SKM-1 treated with dmso at 0.1 percent for 144 hours (cell line): Measurements from ENCODE around the gene SLC29A2.
"Not testable (repeated sequence)": the region's sequence is repeated elsewhere in the genome, so short reads cannot be mapped to it uniquely, and the experiment has no call there.

Source experiments
- DNase-seq: peaks from one replicate; lab custom pipeline; 2025; ENCODE audit not compliant: unreplicated experiment; lab: John Stamatoyannopoulos, UW

SLC29A2 gene

GRCh38 chr11:66350560-66351235, 20.9 kb downstream of the SLC29A2 start:
- DNase-seq = not testable (repeated sequence)

DNA sequence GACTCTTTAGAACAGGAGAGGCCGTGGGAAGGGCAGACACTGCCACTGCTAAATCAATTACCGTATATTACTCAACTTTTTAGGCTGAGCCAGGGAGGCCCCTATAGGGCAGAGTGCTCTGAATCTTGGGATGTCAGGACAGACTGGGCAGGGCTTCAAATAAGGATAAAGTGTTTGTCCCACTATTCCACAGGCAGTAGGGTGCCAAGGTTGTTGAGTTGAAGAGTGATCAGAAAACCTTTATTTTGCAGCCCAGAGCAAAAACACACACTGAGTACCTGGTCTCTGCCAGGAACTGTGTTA, 22.5 kb downstream of the SLC29A2 start:
- no peak for DNase-seq

DNA sequence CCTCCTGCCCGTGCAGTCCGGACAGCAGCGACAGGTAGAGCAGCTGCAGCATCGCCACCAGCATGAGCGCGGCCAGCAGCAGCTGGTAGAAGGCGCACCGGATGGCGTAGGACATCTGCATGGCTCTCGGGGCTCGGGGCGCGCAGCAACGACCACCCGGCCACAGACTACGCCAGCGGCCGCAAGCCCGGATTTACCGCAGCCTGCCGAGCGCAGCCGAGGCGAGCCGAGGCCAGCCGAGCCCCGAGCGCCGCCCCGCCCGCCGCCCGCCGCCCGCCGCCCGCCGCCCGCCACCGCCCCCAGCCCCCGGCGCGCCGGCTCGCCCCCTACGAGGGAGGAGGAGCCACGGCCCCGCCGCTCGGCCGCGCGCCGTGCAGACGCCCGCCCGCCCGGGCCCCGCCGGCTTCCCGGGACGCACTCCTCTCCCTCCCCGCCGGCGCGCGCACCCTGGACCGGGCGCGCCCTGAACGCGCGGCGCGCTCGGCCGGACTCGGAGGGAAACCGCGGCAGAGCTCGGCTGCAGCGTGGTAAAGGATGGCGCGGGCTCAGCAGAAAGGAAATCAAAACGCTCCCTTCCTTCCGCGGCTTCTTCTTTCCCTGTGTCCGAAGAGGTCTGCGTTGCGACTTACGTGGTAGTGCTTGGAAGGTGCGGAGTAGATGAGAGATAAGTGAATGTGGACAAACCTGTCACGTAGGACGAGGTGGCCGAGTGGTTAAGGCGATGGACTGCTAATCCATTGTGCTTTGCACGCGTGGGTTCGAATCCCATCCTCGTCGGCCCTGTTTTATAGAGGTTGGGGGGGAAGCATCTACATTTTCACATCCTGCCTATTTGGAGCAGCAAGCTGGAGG, 23.9 kb downstream of the SLC29A2 start, which contains the start of gene B4GAT1:
Gene B4GAT1, minus strand, starts transcription at position 205 of the 852 bp plus-strand sequence. Its CDS starts 84 bp downstream, at position 121.
- peak; percentile 91 for DNase-seq

- no peak for DNase-seq
Measured at GRCh38 chr11:66346476-66347424, 24.8 kb downstream of the SLC29A2 start.

DNA sequence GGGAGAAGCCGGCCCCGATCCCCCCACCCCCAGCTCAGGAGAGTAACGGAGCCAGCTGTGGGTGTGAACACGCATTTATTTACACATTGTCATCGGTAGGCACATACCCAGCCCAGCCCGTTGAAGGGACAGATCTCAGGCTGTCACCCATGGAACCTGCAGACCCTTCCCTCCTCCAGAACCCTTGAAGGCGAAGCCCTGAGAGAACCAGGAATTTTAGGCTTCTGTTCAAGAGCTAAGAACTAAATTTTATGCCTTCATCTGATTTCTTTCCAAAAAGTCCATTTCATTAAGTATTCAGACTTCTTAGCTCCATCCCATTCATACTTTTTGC, 26.3 kb downstream of the SLC29A2 start:
- DNase-seq = no peak

- peak; percentile 78 for DNase-seq
Measured at GRCh38 chr11:66344550-66345315, 26.8 kb downstream of the SLC29A2 start, which contains the start of gene BRMS1. TSS of gene BRMS1 (minus strand) at chr11:66345104. CDS start at chr11:66342234, 2,870 bp downstream.

- no peak for DNase-seq
Measured at GRCh38 chr11:66343176-66343575, 28.4 kb downstream of the SLC29A2 start.

- DNase-seq = no peak
Measured at GRCh38 chr11:66341502-66342126, 29.9 kb downstream of the SLC29A2 start.

DNA sequence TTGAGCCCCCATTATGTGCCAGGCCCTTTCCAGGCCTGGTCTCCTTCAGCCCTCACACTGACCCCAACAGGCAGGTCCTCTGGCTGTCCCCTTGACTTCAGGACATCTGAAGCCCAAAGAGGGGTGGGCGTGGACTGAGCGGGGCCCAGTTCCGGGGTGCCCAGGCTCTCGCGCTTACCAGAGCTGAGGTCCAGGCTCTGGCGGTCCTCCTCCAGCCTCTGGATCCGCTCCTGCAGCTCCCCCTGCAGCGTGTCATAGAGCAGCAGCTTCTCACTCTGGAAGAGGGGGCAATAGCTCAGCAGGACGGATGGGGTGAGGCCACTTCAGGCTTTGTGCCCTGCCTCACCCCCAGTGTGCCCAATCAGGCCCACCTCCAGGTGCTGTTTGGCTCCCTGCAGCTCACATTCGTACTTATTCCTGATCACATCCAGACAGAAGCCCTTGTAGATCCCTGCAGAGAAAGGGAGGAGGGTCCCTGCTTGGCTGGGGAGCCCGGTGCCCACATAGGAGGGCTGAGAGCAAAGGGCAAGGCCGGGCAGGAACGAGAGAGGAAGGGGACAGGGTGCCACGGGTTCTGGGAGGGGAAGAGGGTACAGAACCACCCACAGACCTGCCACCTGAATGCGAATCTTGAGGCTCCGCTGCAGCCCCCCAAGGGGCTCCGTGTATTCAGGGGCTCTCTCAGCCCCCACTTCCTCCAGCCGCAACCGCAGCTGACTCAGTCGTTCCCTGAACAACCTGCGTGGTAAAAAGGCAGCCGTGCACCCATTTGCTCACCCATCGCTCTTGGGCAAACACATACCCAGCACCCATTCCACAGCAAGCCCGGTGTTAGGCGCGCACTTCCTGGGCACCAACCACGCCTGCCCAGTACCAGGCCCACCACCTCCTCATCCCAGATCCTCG, 30.7 kb downstream of the SLC29A2 start:
- DNase-seq = no peak

- no peak for DNase-seq
Measured at GRCh38 chr11:66339686-66340483, 31.7 kb downstream of the SLC29A2 start.

GRCh38 chr11:66339162-66339675, 32.3 kb downstream of the SLC29A2 start:
- DNase-seq = no peak

DNA sequence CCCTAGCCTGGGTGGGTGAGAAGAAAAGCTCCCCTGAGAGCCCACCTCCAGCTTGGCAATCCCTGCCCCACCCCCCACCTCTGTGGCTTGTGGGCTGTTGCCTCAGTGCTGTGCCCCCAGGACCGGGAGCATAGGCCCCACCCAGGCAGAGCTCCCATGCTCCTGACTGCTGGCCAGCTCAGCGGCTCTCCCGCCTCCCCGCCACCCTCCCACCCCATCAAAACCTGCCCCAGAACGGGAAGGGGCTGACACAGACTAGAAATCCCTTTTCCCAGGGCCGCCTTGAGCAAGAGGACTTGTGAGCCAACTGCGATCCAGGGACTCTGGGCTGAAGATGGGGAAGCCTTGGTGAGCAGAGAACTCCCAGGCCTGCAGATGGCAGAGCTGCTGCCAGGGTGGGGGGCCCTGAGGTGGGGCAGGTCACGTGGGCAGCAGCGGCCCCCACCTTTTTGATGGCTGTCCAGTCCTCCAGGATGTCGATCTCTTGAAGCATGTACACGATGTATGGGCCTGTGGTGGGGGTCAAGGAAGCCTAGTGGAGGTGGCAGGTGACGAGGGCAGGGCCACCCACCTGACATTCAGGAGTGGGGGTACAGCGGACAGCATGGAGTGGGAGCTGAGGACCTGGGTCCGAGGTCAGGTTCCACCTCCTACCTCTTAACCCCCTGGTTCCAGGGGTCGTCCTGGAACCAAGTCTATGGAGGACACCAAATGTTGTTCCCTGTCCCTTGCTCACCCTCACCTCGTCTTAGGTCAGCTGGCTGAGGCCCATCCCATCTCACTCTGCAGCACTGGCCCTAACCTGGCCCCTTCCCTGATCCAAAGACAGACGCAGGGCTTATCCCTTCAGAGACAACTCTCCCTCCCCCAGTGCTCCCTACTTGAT, 33.0 kb downstream of the SLC29A2 start:
- DNase-seq = no peak

GRCh38 chr11:66337103-66337899, 34.3 kb downstream of the SLC29A2 start:
- no peak for DNase-seq

DNA sequence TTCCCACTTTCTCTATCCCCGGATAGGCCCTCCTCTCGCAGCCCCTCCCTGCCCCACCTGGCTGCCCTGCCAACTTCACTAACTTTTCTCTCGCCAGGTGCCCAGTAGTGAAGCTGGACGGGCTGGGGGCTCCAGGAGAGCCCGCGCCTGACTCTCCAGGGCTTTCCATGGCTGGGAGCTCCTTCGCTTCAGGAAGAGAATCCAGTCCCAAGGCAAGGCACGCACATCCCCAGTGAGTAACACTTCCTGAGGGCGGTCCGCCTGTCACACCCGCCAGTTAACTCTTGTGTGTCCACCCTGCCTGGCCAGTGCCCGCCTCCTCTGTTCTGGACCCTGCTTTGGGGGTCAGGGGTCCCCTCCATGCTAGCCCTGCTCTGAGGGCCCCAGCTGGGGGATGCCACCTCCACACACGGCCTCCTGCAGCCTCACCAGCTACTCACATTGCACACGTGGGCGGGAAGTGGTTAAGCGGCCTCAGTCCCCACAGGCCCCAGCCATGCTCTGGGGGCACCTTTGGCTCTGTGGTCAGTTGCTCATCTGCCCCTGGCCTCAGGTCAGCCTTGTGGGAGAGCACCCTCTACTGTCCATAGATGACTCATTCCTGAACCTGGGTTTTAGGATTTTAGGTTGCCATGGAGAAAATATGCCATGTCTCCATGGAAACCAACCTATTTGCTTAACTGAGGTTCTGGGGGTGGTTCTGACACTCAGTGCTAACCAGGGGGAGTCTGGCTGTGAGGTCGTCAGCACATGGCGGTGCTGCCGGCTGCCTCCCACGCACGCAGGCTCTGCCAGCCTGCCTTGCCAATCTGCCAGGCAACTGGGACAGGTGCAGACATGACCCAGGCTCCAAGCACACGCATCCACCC, 35.1 kb downstream of the SLC29A2 start, which contains the start of gene RIN1:
Gene RIN1, minus strand, starts transcription at position 201 of the 869 bp plus-strand sequence. Its CDS starts 32 bp downstream, at position 169.
- peak; percentile 90 for DNase-seq
